ENCODE data around the gene TMEM132C. TPM values are rescaled to one million over a fixed set of nuclear protein-coding genes. Genes with fewer than 3 reads are reported as not detected.

TMEM132C gene
- total and polyA plus RNA-seq, 2 donors (not counting 1 experiment from before 2014, with no cell fraction given), result not detected

- Histone ChIP-seq H3K36me3 (replicated peaks in 1 of 2; ENCODE audit: control extremely low read depth in 1 of 2, control insufficient read depth in 1 of 2, extremely low read depth in 1 of 2, insufficient read depth in 2 of 2, low read length in 1 of 2) (no peaks in the 10 kb centered on the region), H2AFZ (ENCODE audit: insufficient read depth, low read depth, low read length, poor library complexity, severe bottlenecking) (no peak overlapping the region), H3K9me3 (ENCODE audit: control extremely low read depth in 1 of 3, control insufficient read depth in 2 of 3, insufficient read depth in 1 of 3, low read length in 2 of 3) (peaks cover 0 to 20% (median 5%) of the 10 kb centered on the region in 3 donors), H3K79me2 (ENCODE audit: control insufficient read depth, insufficient read depth, low read length) (no peaks in the 10 kb centered on the region), H3K27ac (ENCODE audit: low read length in 2 of 2) (no peak overlapping the region), H3K27me3 (replicated peaks in 1 of 4; ENCODE audit: control extremely low read depth in 1 of 4, control insufficient read depth in 3 of 4, insufficient read depth in 4 of 4, low read length in 3 of 4) (no peaks in the 10 kb centered on the region), H3K4me3 (ENCODE audit: control extremely low read depth in 1 of 5, extremely low read depth in 1 of 5, insufficient read depth in 1 of 5, low read depth in 2 of 5, low read length in 4 of 5) (no peak overlapping the region), H3K4me1 (ENCODE audit: control insufficient read depth in 2 of 2, insufficient read depth in 2 of 2, low read length in 2 of 2) (no peaks in the 10 kb centered on the region), H3K9ac (ENCODE audit: low read length) (no peak overlapping the region), H4K20me1 (ENCODE audit: control insufficient read depth, insufficient read depth, low read length, poor library complexity, severe bottlenecking) (no peaks in the 10 kb centered on the region), H3K4me2 (replicated peaks; ENCODE audit: low read depth, low read length, poor library complexity, severe bottlenecking) (no peak overlapping the region)
- Mint-ChIP-seq H3K27me3 (no peaks in the 10 kb centered on the region), H3K4me1 (no peaks in the 10 kb centered on the region), H3K4me3 (no peak overlapping the region), H3K27ac (no peak overlapping the region), H3K9me3 (ENCODE audit: insufficient read depth) (no peaks in the 10 kb centered on the region)
- WGBS (ENCODE audit: insufficient coverage), result 100% methylated on average over 1 of the region's 2 CpGs
- DNase-seq (no peak), ATAC-seq (ENCODE audit: low read depth) (no peak)
- intact Hi-C loops (cut with micrococcal nuclease), result no loop called here
- TF ChIP-seq CTCF (IDR thresholded peaks at IDR 0.05) (no peak), EZH2 (IDR thresholded peaks at IDR 0.05; ENCODE audit: borderline replicate concordance, insufficient read depth, low read depth, low read length, poor library complexity, severe bottlenecking) (no peak)
- ChIA-PET CTCF (no interaction called here), POLR2A (no interaction called here)
Measured at GRCh38 chr12:128394137-128394536, 127.2 kb downstream of the TMEM132C start.

- H3K36me3 ChIP-seq (replicated peaks in 1 of 2; ENCODE audit: control extremely low read depth in 1 of 2, control insufficient read depth in 1 of 2, extremely low read depth in 1 of 2, insufficient read depth in 2 of 2, low read length in 1 of 2), result no peaks in the 10 kb centered on the region
- Mint-ChIP-seq H3K4me3 (no peak overlapping the region), H3K9me3 (ENCODE audit: insufficient read depth) (no peaks in the 10 kb centered on the region), H3K4me1 (no peaks in the 10 kb centered on the region), H3K27ac (no peak overlapping the region), H3K27me3 (no peaks in the 10 kb centered on the region)
- no peak for DNase-seq
- ChIA-PET POLR2A (no interaction called here), CTCF (no interaction called here)
- no peak overlapping the region for H3K4me3 ChIP-seq (ENCODE audit: control extremely low read depth in 1 of 5, extremely low read depth in 1 of 5, insufficient read depth in 1 of 5, low read depth in 2 of 5, low read length in 4 of 5)
- no peak overlapping the region for H3K4me2 ChIP-seq (replicated peaks; ENCODE audit: low read depth, low read length, poor library complexity, severe bottlenecking)
- no peak overlapping the region for H3K27ac ChIP-seq (ENCODE audit: low read length in 2 of 2)
- no peak overlapping the region for H2AFZ ChIP-seq (ENCODE audit: insufficient read depth, low read depth, low read length, poor library complexity, severe bottlenecking)
- no CpG with 5 or more reads among the region's 1 CpG for WGBS (ENCODE audit: insufficient coverage)
- peaks cover 0 to 6% (median 0%) of the 10 kb centered on the region in 3 donors for H3K9me3 ChIP-seq (ENCODE audit: control extremely low read depth in 1 of 3, control insufficient read depth in 2 of 3, insufficient read depth in 1 of 3, low read length in 2 of 3)
- TF ChIP-seq EZH2 (IDR thresholded peaks at IDR 0.05; ENCODE audit: borderline replicate concordance, insufficient read depth, low read depth, low read length, poor library complexity, severe bottlenecking), result no peak
- no peak for TF ChIP-seq CTCF (IDR thresholded peaks at IDR 0.05)
- no peak overlapping the region for H3K9ac ChIP-seq (ENCODE audit: low read length)
- no peaks in the 10 kb centered on the region for H3K27me3 ChIP-seq (replicated peaks in 1 of 4; ENCODE audit: control extremely low read depth in 1 of 4, control insufficient read depth in 3 of 4, insufficient read depth in 4 of 4, low read length in 3 of 4)
- no peak for ATAC-seq (ENCODE audit: low read depth)
- H3K79me2 ChIP-seq (ENCODE audit: control insufficient read depth, insufficient read depth, low read length), result no peaks in the 10 kb centered on the region
- no peaks in the 10 kb centered on the region for H4K20me1 ChIP-seq (ENCODE audit: control insufficient read depth, insufficient read depth, low read length, poor library complexity, severe bottlenecking)
- H3K4me1 ChIP-seq (ENCODE audit: control insufficient read depth in 2 of 2, insufficient read depth in 2 of 2, low read length in 2 of 2), result no peaks in the 10 kb centered on the region
- intact Hi-C loops (cut with micrococcal nuclease), result no loop called here
Measured at GRCh38 chr12:128399253-128399652, 132.3 kb downstream of the TMEM132C start.

Data from B cell (primary cell).